HG02798 (cell line): ENCODE results near the gene WFS1.

Experiments
- ATAC-seq: cut with Tn5 transposase; IDR thresholded peaks from one replicate; pipeline ENCODE4 v1.9.1; 2021; ENCODE audit warnings: mild to moderate bottlenecking; ENCODE audit not compliant: unreplicated experiment, poor library complexity

WFS1 gene

DNA sequence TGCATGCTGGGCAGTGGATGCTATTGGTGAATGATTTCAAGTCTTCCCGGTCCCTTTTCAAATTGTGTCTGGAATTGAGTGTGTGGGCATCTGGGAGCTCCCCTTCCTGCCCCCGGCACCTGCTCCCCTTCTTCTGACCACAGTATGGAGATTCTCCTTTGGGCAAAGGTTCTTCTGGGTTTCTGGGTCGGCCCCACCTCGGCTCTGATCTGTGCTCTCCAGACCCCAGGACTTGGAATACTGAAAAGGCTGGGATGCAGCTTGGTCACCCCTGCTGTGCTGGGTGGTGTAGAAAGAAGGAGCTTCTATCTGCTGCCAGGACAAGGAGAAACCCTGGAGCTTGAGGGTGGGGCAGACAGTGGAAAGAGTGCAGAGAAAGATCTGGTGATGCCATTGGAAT is 78.8 kb downstream of the WFS1 start:
- ATAC-seq = no peak

- no peak for ATAC-seq
These were observed 80.4 kb downstream of the WFS1 start for GRCh38 chr4:6349896-6350603.

DNA sequence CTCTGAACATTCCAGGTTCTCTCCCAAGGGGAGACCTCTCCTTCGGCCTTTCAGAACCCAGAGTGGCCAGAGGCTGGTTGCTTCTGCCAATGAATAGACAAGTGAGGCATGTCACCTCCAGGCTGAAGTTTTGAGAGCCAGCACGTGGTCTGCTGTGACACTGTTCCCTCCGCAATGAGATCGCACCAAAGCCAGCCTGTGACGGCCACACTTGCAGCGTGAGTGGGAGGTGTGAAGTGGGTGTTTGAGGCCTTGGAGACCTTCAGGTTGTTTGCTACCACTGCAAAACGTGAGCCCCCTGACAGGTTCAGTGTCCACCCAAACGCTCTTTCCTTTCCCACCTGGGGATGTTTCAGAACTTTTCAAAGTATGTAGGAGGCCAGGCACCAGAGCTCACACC is 81.0 kb downstream of the WFS1 start:
- no peak for ATAC-seq

GRCh38 chr4:6351246-6352000 is 81.8 kb downstream of the WFS1 start:
- no peak for ATAC-seq

- no peak for ATAC-seq
These were observed 82.5 kb downstream of the WFS1 start for GRCh38 chr4:6352031-6352692.
